WERI-Rb-1 (cell line): ENCODE data around the gene EXOC1.

Source experiments
- DNase-seq: peaks from one replicate; pipeline ENCODE4 v3.0.0-alpha.2; 2020
- H3K27ac ChIP-seq: fragments of 250-450 bp; sonication (Bioruptor Pico); 2 replicates; pipeline ENCODE4 v1.5.1; 2020; ENCODE audit warnings: mild to moderate bottlenecking, moderate library complexity
- H3K27me3 ChIP-seq: fragments of 250-450 bp; sonication (Bioruptor Pico); 2 replicates; pipeline ENCODE4 v1.5.1; 2021; ENCODE audit warnings: mild to moderate bottlenecking, low read depth, moderate library complexity; ENCODE audit not compliant: insufficient read depth, severe bottlenecking
- H3K36me3 ChIP-seq: fragments of 250-450 bp; sonication (Bioruptor Pico); 2 replicates; pipeline ENCODE4 v1.5.1; 2020; ENCODE audit warnings: mild to moderate bottlenecking, moderate library complexity
- H3K4me3 ChIP-seq: 2 replicates; pipeline ENCODE4 v1.5.1; 2011; ENCODE audit warnings: low read depth, mild to moderate bottlenecking, control low read depth, low read length
- H3K9me3 ChIP-seq: fragments of 250-450 bp; sonication (Bioruptor Pico); 2 replicates; pipeline ENCODE4 v1.5.1; 2021; ENCODE audit warnings: mild to moderate bottlenecking, moderate library complexity; ENCODE audit not compliant: severe bottlenecking
- TF ChIP-seq, protein P1 (sequence below): IDR thresholded peaks from 2 replicates; pipeline ENCODE4 v1.5.1; 2011; ENCODE audit warnings: low read depth, mild to moderate bottlenecking, control low read depth, inconsistent platforms, low read length

The EXOC1 gene

DNA sequence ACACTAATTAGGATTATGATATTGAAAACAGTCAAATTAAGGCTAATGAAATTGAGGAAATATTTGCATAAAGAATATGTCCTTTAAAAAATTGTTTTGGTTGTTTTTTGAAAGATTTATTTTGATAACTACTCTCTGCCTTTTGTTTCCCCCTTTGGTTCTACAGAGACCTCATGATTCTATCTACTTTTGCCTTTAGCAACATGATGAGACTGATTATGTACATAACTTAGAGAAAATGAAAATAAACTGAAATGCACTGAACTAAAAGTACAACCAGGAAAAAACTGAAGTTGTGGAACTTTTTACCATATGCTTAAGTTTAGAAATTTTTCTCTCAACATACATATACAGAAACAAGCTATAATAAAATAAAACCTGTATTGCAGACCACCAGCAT, 21.4 kb downstream of the EXOC1 start:
- H3K27ac ChIP-seq: no peak overlapping the region
- H3K4me3 ChIP-seq: no peak overlapping the region
- H3K36me3 ChIP-seq: peaks cover 14% of the 10 kb centered on the region
- H3K9me3 ChIP-seq: no peaks in the 10 kb centered on the region
- no peak for DNase-seq
- TF ChIP-seq, protein P1, sequence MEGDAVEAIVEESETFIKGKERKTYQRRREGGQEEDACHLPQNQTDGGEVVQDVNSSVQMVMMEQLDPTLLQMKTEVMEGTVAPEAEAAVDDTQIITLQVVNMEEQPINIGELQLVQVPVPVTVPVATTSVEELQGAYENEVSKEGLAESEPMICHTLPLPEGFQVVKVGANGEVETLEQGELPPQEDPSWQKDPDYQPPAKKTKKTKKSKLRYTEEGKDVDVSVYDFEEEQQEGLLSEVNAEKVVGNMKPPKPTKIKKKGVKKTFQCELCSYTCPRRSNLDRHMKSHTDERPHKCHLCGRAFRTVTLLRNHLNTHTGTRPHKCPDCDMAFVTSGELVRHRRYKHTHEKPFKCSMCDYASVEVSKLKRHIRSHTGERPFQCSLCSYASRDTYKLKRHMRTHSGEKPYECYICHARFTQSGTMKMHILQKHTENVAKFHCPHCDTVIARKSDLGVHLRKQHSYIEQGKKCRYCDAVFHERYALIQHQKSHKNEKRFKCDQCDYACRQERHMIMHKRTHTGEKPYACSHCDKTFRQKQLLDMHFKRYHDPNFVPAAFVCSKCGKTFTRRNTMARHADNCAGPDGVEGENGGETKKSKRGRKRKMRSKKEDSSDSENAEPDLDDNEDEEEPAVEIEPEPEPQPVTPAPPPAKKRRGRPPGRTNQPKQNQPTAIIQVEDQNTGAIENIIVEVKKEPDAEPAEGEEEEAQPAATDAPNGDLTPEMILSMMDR: no peak
- H3K27me3 ChIP-seq: no peaks in the 10 kb centered on the region

DNA sequence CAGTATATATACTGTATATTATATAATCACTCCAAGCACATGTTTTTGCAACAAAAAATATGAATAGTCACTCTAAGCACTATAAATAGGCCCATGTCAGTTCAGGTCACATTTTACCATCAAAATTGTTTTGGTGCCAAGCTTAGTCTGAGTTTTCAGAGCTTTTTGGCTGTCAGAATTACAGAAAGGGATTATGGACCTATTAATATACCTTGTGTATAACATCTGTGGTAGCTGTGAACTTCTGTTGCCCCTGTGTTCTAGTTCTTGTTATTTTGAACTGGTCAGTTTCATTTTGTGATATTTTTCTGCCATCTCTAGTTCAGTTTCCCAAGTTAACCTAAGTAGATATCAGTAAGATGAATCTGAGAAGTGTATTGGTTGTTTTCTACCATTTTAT, 22.9 kb downstream of the EXOC1 start:
- Histone ChIP-seq H3K9me3 (no peaks in the 10 kb centered on the region), H3K36me3 (peaks cover 16% of the 10 kb centered on the region), H3K27me3 (no peaks in the 10 kb centered on the region), H3K4me3 (no peak overlapping the region), H3K27ac (no peak overlapping the region)
- no peak for DNase-seq
- TF ChIP-seq, protein P1: no peak

DNA sequence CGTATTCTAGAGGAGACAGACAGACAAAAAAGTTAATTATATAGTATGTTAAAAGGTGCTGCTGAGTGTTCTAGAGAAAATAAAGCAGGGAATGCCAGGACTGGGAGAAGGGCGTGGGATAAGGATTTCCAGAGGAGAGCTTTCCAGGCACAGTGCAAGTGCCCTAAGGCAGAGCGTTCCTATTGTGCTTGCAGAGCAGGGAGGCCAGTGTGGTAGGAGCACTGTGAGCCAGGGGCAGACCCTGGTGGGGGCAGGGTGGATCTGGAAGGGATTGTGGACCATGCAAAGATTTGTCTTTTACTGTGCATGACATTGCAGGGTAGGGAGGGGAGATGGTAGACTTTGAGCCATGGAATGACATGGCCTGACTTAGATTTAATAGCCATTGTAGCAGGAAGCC, 25.8 kb downstream of the EXOC1 start:
- no peak for DNase-seq
- H3K27ac ChIP-seq: no peak overlapping the region
- H3K27me3 ChIP-seq: no peaks in the 10 kb centered on the region
- H3K36me3 ChIP-seq: peaks cover 18% of the 10 kb centered on the region
- H3K4me3 ChIP-seq: no peak overlapping the region
- H3K9me3 ChIP-seq: no peaks in the 10 kb centered on the region
- TF ChIP-seq, protein P1: no peak

DNA sequence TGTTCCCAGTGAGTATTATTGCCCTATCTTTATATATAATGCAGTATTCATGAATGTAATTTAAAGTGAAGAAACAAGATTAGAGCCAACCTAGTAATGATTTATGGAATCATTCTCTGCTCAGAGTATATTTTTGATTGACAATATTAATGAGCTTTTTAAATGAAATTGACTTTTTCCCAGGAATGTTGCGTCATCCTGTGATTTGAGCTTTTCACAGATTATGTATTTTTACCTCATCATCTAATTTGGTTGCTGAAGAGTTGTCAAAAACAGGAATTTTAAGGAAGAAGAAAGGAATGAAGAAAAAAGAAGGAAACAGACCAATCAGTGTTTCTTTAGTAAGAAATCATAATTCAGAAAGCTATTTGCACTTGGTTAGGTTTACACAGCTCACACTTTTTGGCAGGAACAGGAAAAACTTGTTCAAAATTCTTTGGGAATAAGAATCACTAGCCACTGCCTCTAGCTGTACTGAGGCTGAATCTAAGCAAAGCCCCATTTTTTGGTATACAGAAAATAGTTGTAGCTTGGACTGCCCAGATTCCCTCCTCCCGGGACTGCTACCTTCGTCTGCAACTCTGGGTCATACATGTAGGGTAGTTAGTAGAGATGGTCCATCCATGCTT, 27.3 kb downstream of the EXOC1 start:
- Histone ChIP-seq H3K4me3 (no peak overlapping the region), H3K36me3 (peaks cover 18% of the 10 kb centered on the region), H3K9me3 (no peaks in the 10 kb centered on the region), H3K27ac (no peak overlapping the region), H3K27me3 (no peaks in the 10 kb centered on the region)
- no peak for DNase-seq
- TF ChIP-seq, protein P1: no peak

DNA sequence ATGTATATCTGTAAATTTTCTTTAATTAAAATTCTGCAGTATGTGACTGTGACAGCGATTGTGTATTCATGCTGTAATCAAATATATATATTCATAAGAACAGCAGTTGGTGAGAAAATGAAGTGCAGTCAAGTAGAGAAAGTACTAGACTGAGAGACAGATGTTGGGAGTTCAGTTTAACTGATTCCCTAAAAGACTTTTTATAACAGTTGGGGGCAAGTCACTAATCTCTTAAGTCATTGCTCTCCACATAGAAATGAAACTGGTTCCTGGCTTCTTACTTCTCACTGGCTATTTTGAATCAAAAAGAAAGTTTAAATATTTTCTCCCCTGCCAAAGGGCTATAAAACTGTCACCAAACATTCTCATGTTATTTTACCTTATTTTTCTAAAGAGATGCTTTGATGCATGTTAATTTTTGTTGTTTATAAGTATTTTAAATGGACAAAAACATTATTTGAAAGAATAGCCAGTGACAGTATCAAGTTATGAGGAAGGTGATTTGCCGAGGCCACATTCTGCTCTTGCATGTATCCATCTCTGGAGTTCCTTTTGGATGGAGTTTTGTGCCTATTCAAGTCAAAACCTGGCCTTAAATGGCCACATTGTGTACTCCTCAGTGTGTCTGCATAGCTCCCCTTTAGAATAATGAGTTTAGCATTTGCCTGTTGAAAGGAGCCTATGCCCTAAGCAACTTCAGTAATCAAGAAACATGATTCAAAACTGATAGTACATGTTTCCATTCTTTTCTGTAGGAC, 30.8 kb downstream of the EXOC1 start:
- Histone ChIP-seq H3K9me3 (no peaks in the 10 kb centered on the region), H3K36me3 (peaks cover 12% of the 10 kb centered on the region), H3K4me3 (no peak overlapping the region), H3K27me3 (no peaks in the 10 kb centered on the region), H3K27ac (no peak overlapping the region)
- no peak for DNase-seq
- TF ChIP-seq, protein P1: no peak
